WTC11 (cell line): ENCODE results near the gene VAC14.

Experiments used
- ATF6 ChIP-seq: sonication (generic); formaldehyde crosslinking; IDR thresholded peaks from 2 replicates; pipeline ENCODE4 v1.8.1; 2023; ENCODE audit warnings: mild to moderate bottlenecking, missing genetic modification reagents
- CTCF ChIP-seq: fragments of 200-600 bp; IDR thresholded peaks from 2 replicates; pipeline ENCODE4 v1.8.0; 2022; ENCODE audit warnings: antibody characterized with exemption

DNA sequence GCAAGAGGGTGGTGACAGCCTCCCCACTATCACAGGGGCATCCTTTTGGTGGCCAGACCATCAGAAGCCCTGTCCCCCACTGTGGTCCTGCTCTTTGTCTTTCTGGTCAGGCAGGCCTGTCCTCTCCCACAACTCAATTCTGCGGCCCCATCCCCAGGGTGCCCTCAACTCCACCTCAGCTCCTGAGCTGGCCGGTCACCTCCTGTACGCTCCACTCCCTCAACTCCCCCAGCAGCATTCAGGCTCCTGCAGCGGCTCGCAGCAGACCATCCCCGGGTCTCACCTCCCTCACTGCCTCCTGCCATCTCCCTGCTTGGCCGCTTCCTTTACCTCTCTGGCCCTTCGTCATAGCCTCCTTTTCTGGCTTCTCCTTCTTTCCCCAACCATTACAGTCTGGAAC, 71.7 kb downstream of the VAC14 start:
- TF ChIP-seq CTCF (no peak), ATF6 (CRISPR knock-in tag) (no peak)
